IPS-15b (cell line): ENCODE results near the gene SPTB.

ENCODE experiments used
- H3K27me3 ChIP-seq: one replicate; pipeline ENCODE4 v1.6.1; 2013; ENCODE audit warnings: low read length; ENCODE audit not compliant: control insufficient read depth, insufficient read depth
- H3K36me3 ChIP-seq: one replicate; pipeline ENCODE4 v1.6.1; 2013; ENCODE audit warnings: low read length; ENCODE audit not compliant: control insufficient read depth, insufficient read depth
- H3K4me1 ChIP-seq: one replicate; pipeline ENCODE4 v1.6.1; 2013; ENCODE audit warnings: mild to moderate bottlenecking, low read length; ENCODE audit not compliant: control insufficient read depth, insufficient read depth
- H3K4me3 ChIP-seq: one replicate; pipeline ENCODE4 v1.5.1; 2013; ENCODE audit warnings: low read depth, low read length
- H3K9ac ChIP-seq: one replicate; pipeline ENCODE4 v1.6.1; 2013; ENCODE audit warnings: low read depth, mild to moderate bottlenecking, low read length
- H3K9me3 ChIP-seq: one replicate; pipeline ENCODE4 v1.6.1; 2013; ENCODE audit warnings: mild to moderate bottlenecking, low read length; ENCODE audit not compliant: control insufficient read depth, insufficient read depth

SPTB gene

DNA sequence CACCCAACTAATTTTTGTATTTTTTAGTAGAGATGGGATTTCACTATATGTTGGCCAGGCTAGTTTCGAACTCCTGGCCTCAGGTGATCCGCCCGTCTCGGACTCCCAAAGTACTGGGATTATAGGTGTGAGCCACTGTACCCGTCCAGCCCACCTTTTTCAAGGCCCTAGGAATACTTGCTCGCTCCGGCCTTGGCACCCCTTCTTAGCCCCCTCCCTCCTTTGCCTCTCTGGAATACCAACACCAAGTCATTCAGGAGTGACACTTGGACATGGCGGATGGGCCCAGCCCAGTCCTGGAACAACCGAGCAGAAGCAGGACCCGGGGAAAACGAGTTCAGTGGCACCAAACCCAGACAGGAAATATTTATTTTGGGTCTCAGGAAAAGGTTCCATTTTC lies 146.4 kb downstream of the SPTB start:
- Histone ChIP-seq H3K4me3 (no peak overlapping the region), H3K9me3 (no peaks in the 10 kb centered on the region), H3K9ac (no peak overlapping the region), H3K27me3 (no peaks in the 10 kb centered on the region), H3K4me1 (no peaks in the 10 kb centered on the region), H3K36me3 (peaks cover 43% of the 10 kb centered on the region)

DNA sequence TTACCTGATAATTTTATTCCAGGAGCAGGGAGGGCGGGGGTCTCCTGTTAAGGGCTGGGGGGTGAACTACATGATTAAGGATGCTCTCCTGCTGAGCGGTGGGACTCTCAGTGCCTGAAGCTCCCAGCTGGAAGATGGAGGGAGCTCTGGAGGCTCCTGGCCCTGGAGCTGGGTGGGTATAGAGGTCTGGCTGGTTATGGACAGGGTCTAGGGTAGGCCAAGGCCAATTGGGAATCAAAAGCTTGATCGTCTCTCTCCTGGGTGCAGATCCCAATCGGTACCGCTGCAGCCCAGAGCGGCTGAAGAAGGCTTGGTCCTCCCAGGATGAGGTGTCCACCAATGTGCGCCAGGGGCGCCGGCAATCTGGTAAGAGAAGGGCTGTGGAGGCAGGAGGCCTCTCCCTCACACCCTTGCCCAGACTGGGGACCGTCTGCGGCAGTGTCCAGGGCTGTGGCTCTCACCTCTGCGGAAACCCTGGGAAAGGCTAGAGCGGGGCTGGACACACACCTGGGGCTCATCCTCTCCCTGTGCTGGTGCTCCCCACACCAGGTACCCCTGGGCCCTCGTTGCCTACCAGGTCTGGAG lies 147.1 kb downstream of the SPTB start:
- peaks cover 44% of the 10 kb centered on the region for H3K36me3 ChIP-seq
- H3K4me1 ChIP-seq, result no peaks in the 10 kb centered on the region
- no peaks in the 10 kb centered on the region for H3K27me3 ChIP-seq
- no peak overlapping the region for H3K9ac ChIP-seq
- H3K9me3 ChIP-seq, result no peaks in the 10 kb centered on the region
- H3K4me3 ChIP-seq, result no peak overlapping the region

DNA sequence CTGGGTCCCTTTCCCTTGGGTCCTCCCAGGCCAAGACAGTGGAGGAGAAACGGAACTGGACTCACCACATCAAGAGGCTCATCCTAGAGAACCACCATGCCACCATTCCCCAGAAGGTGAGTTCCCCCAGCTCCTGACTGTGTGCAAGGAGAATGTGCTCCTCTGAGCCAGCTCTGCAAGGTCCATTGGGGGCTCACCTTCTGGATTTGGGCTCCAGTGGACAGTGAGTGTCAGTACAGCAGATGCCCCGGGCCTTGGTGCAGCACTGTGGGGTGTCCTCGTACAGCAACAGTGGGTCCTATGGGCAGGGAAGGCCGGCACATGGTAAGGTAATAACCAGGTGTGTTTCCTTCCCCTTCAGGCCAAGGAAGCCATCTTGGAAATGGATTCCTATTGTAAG lies 147.6 kb downstream of the SPTB start:
- Histone ChIP-seq H3K4me1 (no peaks in the 10 kb centered on the region), H3K9ac (no peak overlapping the region), H3K9me3 (no peaks in the 10 kb centered on the region), H3K4me3 (no peak overlapping the region), H3K36me3 (peaks cover 41% of the 10 kb centered on the region), H3K27me3 (no peaks in the 10 kb centered on the region)

- Histone ChIP-seq H3K36me3 (peaks cover 41% of the 10 kb centered on the region), H3K9ac (no peak overlapping the region), H3K27me3 (no peaks in the 10 kb centered on the region), H3K9me3 (no peaks in the 10 kb centered on the region), H3K4me3 (no peak overlapping the region), H3K4me1 (peaks cover 8% of the 10 kb centered on the region)
Observed at GRCh38 chr14:64731141-64731581, 148.5 kb downstream of the SPTB start.

DNA sequence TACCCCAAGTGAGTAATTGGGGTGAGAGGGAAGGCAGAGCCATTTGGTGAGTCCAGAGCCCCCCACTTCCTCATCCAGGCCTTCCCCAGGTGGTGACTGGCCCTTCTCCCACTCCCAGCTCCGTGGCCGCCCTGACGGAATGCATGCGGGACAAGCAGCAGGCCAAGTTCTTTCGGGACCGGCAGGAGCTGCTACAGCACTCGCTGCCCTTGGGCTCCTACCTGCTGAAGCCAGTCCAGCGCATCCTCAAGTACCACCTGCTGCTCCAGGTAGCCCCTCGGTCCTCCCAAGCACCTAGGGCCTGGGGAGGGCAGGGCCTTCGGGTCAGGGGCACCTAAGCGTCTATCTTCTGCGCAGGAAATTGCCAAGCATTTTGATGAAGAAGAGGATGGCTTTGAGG lies 149.0 kb downstream of the SPTB start:
- H3K4me3 ChIP-seq, result no peak overlapping the region
- H3K9ac ChIP-seq, result no peak overlapping the region
- H3K27me3 ChIP-seq, result no peaks in the 10 kb centered on the region
- no peaks in the 10 kb centered on the region for H3K9me3 ChIP-seq
- peaks cover 12% of the 10 kb centered on the region for H3K4me1 ChIP-seq
- H3K36me3 ChIP-seq, result peaks cover 41% of the 10 kb centered on the region

DNA sequence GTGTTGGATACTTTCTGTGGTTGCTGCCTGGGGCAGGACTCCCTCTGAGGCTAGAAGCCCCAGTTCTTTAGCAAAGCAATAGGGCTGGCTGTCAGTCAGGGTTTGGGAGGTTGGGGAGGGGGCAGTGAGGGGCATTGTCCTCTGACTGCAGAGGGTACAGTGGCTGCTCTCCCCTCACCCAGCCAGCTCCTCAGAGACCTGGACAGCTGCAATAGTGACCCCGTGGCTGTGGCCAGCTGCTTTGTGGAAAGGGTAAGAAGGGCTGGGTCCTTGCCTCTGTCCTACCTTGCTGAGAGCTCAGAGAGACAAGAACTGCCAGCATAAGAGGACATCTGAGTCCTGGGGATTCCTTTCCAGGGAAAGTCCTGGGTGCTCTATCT lies 149.7 kb downstream of the SPTB start:
- Histone ChIP-seq H3K4me3 (no peak overlapping the region), H3K9ac (no peak overlapping the region), H3K9me3 (no peaks in the 10 kb centered on the region), H3K4me1 (peaks cover 14% of the 10 kb centered on the region), H3K27me3 (no peaks in the 10 kb centered on the region), H3K36me3 (peaks cover 40% of the 10 kb centered on the region)

- no peaks in the 10 kb centered on the region for H3K27me3 ChIP-seq
- H3K9ac ChIP-seq, result no peak overlapping the region
- H3K9me3 ChIP-seq, result no peaks in the 10 kb centered on the region
- H3K4me1 ChIP-seq, result peaks cover 20% of the 10 kb centered on the region
- H3K4me3 ChIP-seq, result no peak overlapping the region
- H3K36me3 ChIP-seq, result peaks cover 38% of the 10 kb centered on the region
Observed at GRCh38 chr14:64729386-64730060, 150.2 kb downstream of the SPTB start.

DNA sequence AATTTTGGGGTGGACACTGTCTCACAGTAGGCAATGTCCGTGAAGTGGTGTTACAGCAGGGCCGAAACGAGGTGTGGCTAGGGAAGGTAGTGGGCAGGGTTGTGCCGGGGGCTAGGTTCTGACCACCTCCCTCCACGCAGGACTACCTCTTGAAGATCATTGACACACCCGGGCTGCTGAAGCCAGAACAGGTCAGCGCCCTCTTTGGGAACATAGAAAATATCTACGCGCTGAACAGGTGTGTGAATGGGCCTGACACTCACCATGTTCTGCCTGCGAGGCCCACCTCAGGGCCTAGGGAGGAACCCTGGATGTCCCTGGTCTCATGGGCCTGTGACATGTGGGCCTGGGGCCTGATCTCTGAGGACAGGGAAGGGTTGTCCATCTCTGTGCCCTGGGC lies 150.9 kb downstream of the SPTB start:
- Histone ChIP-seq H3K9ac (no peak overlapping the region), H3K36me3 (peaks cover 35% of the 10 kb centered on the region), H3K27me3 (no peaks in the 10 kb centered on the region), H3K9me3 (no peaks in the 10 kb centered on the region), H3K4me3 (no peak overlapping the region), H3K4me1 (peaks cover 26% of the 10 kb centered on the region)

GRCh38 chr14:64728106-64728505 lies 151.6 kb downstream of the SPTB start:
- Histone ChIP-seq H3K36me3 (peaks cover 34% of the 10 kb centered on the region), H3K9ac (no peak overlapping the region), H3K4me3 (no peak overlapping the region), H3K4me1 (peaks cover 27% of the 10 kb centered on the region), H3K27me3 (no peaks in the 10 kb centered on the region), H3K9me3 (no peaks in the 10 kb centered on the region)

DNA sequence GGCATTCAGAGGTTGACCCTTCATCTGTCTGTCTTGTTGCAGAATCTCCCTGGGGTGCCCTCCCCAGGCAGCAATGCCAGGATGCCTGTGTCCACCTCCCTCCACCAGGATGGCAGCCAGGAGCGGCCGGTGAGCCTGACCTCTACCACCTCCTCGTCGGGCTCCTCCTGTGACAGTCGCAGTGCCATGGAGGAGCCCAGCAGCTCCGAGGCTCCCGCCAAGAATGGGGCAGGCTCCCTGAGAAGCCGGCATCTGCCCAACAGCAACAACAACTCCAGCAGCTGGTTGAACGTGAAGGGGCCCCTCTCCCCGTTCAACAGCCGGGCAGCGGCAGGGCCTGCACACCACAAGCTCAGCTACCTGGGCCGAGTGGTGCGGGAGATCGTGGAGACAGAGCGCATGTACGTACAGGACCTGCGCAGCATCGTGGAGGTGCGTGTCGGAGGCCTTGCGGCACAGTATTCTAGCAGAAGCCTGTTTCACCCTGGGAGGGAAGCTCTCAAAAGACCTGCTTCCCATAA lies 152.1 kb downstream of the SPTB start:
- Histone ChIP-seq H3K4me1 (peaks cover 27% of the 10 kb centered on the region), H3K27me3 (no peaks in the 10 kb centered on the region), H3K36me3 (peaks cover 34% of the 10 kb centered on the region), H3K9ac (no peak overlapping the region), H3K4me3 (no peak overlapping the region), H3K9me3 (no peaks in the 10 kb centered on the region)

GRCh38 chr14:64726585-64726890 lies 153.2 kb downstream of the SPTB start:
- H3K4me1 ChIP-seq, result peaks cover 33% of the 10 kb centered on the region

GRCh38 chr14:64725879-64726584 lies 153.7 kb downstream of the SPTB start:
- H3K9me3 ChIP-seq, result no peaks in the 10 kb centered on the region
- peaks cover 38% of the 10 kb centered on the region for H3K4me1 ChIP-seq
- H3K4me3 ChIP-seq, result no peak overlapping the region
- H3K36me3 ChIP-seq, result peaks cover 21% of the 10 kb centered on the region
- no peak overlapping the region for H3K9ac ChIP-seq
- H3K27me3 ChIP-seq, result no peaks in the 10 kb centered on the region

More at GRCh38 chr14:64726585-64726890, 153.2 kb downstream of the SPTB start:
- no peak overlapping the region for H3K9ac ChIP-seq
- no peaks in the 10 kb centered on the region for H3K27me3 ChIP-seq
- H3K36me3 ChIP-seq, result peaks cover 26% of the 10 kb centered on the region
- H3K4me3 ChIP-seq, result no peak overlapping the region
- H3K9me3 ChIP-seq, result no peaks in the 10 kb centered on the region
